Panc1 (cell line): ENCODE data around the gene SGMS2. TPM values are rescaled to one million over a fixed set of nuclear protein-coding genes. Genes with fewer than 3 reads are reported as not detected.

ENCODE experiments used
- ATAC-seq: fragments of 200-7000 bp; cut with Tn5 transposase; 2 replicates; pipeline ENCODE4 v1.9.1; 2020; ENCODE audit warnings: mild to moderate bottlenecking, moderate library complexity
- BruUV-seq: library from RNA; stranded (reverse); fragments of 400-500 nt; replicated peaks from 2 replicates; lab custom pipeline; 2021; lab: Mats Ljungman, UMichigan
- CTCF ChIA-PET: fragments of 300-600 bp; sonication (Branson Sonifier 250); formaldehyde crosslinking; loops from one replicate; lab custom pipeline; 2022; ENCODE audit warnings: antibody characterized with exemption; lab: Charles Lee
- POLR2A ChIA-PET: fragments of 300-600 bp; sonication (Branson Sonifier 250); formaldehyde crosslinking; loops from one replicate; lab custom pipeline; 2022; ENCODE audit warnings: antibody characterized with exemption; lab: Charles Lee
- DNase-seq: peaks from one replicate; pipeline ENCODE4 v3.0.0-alpha.2; 2010; ENCODE audit warnings: low read depth, low spot score
- H3K27ac ChIP-seq: 2 replicates; pipeline ENCODE4 v1.5.1; 2011; ENCODE audit warnings: mild to moderate bottlenecking, low read length, inconsistent platforms
- H3K27me3 ChIP-seq: fragments of 200-500 bp; sonication (Bioruptor generic); 2 replicates; pipeline ENCODE4 v1.6.0; 2014; ENCODE audit warnings: low read length, inconsistent platforms; ENCODE audit not compliant: control insufficient read depth, insufficient read depth
- H3K36me3 ChIP-seq: fragments of 200-500 bp; sonication (Bioruptor generic); 2 replicates; pipeline ENCODE4 v1.5.1; 2014; ENCODE audit warnings: inconsistent platforms, mild to moderate bottlenecking, low read length, moderate library complexity; ENCODE audit not compliant: control insufficient read depth, insufficient read depth
- H3K4me1 ChIP-seq: 2 replicates; pipeline ENCODE4 v1.5.1; 2011; ENCODE audit warnings: inconsistent platforms, mild to moderate bottlenecking, low read length, moderate library complexity; ENCODE audit not compliant: control insufficient read depth, insufficient read depth
- H3K4me3 ChIP-seq, 2 experiments: 2 replicates each; pipeline ENCODE4 v1.5.1; 2011 to 2012; ENCODE audit warnings: low read depth in 2 of 2, low read length in 2 of 2, mild to moderate bottlenecking in 2 of 2, inconsistent platforms in 1 of 2, moderate library complexity in 1 of 2
- H3K9me3 ChIP-seq: fragments of 200-500 bp; sonication (Bioruptor generic); 2 replicates; pipeline ENCODE4 v1.5.1; 2014; ENCODE audit warnings: low read depth, mild to moderate bottlenecking, inconsistent platforms, low read length, moderate library complexity; ENCODE audit not compliant: control insufficient read depth, insufficient read depth
- CTCF ChIP-seq: fragments of 450-650 bp; IDR thresholded peaks from 2 replicates; pipeline ENCODE4 v1.5.1; 2017; ENCODE audit warnings: mild to moderate bottlenecking
- POLR2AphosphoS5 ChIP-seq: IDR thresholded peaks from 2 replicates; pipeline ENCODE4 v1.6.1; 2012; ENCODE audit warnings: mild to moderate bottlenecking, low read depth, low read length, moderate library complexity
- REST ChIP-seq, 2 experiments: IDR thresholded peaks; 2 replicates each; pipeline ENCODE4 v1.6.1; 2011 to 2012; ENCODE audit warnings: low read depth in 2 of 2, control low read depth in 1 of 2, low read length in 1 of 2, mild to moderate bottlenecking in 1 of 2, moderate library complexity in 1 of 2; ENCODE audit not compliant: insufficient read depth in 1 of 2
- SIN3A ChIP-seq: IDR thresholded peaks from 2 replicates; pipeline ENCODE4 v1.6.1; 2012; ENCODE audit warnings: low read depth, mild to moderate bottlenecking, low read length, moderate library complexity, borderline replicate concordance; ENCODE audit not compliant: insufficient read depth
- TCF7L2 ChIP-seq: IDR thresholded peaks from 2 replicates; pipeline ENCODE4 v1.6.1; 2011; ENCODE audit warnings: mild to moderate bottlenecking, low read depth, low read length, inconsistent platforms
- in situ Hi-C: cut with HindIII; loops from 2 replicates; pipeline ENCODE4 v1.10.0; 2016; ENCODE audit warnings: low sequenced_read_pairs, low pct_unique_long_range_greater_than_20kb
- intact Hi-C: fragments of 100-400 bp; cut with micrococcal nuclease; formaldehyde crosslinking; loops from one replicate; pipeline ENCODE4 v1.10.0; 2022; ENCODE audit not compliant: unreplicated experiment
- total RNA-seq: library from RNA; stranded (reverse); gene quantifications from one replicate; pipeline ENCODE4 v1.2.1, GENCODE V29; 2021; ENCODE audit not compliant: unreplicated experiment

Gene SGMS2
- total RNA-seq, 1 experiment from 2014 or later = 15.6 TPM

GRCh38 chr4:107855723-107856122, 31.0 kb downstream of the SGMS2 start:
- DNase-seq (no peak), ATAC-seq (no peak)
- H3K36me3 ChIP-seq = no peaks in the 10 kb centered on the region
- H3K4me1 ChIP-seq = peaks cover 8% of the 10 kb centered on the region; the same call in 1 of the 2 replicates
- H3K27me3 ChIP-seq = no peaks in the 10 kb centered on the region
- intact Hi-C loops (loop anchor here (2.0 kb wide), 1 partner anchor 21 kb away; no protein-coding TSS in a partner anchor), in situ Hi-C loops (no loop called here)
- H3K9me3 ChIP-seq = no peaks in the 10 kb centered on the region
- no peak overlapping the region for H3K4me3 ChIP-seq
- ChIA-PET CTCF (no interaction called here), POLR2A (no interaction called here)
- no peak overlapping the region for H3K27ac ChIP-seq
- TF ChIP-seq TCF7L2 = no peak
- no peak for TF ChIP-seq SIN3A
- no peak for TF ChIP-seq POLR2AphosphoS5
- TF ChIP-seq REST (IDR thresholded peaks at IDR 0.05; ENCODE audit: insufficient read depth in 1 of 2, low read depth in 2 of 2, low read length in 1 of 2) = no peak
- no peak for TF ChIP-seq CTCF
- BruUV-seq = no TSS peak

GRCh38 chr4:107856901-107857300, 32.2 kb downstream of the SGMS2 start:
- no peak overlapping the region for H3K4me3 ChIP-seq
- in situ Hi-C loops = no loop called here
- ATAC-seq = no peak
- POLR2A ChIA-PET = no interaction called here
- no peaks in the 10 kb centered on the region for H3K27me3 ChIP-seq
- H3K27ac ChIP-seq = no peak overlapping the region
- no peak for TF ChIP-seq CTCF
- no peak for TF ChIP-seq TCF7L2
- TF ChIP-seq POLR2AphosphoS5 = no peak
- no peak for TF ChIP-seq SIN3A
- TF ChIP-seq REST (IDR thresholded peaks at IDR 0.05; ENCODE audit: insufficient read depth in 1 of 2, low read depth in 2 of 2, low read length in 1 of 2) = no peak
- H3K4me1 ChIP-seq = peaks cover 8% of the 10 kb centered on the region; the same call in 1 of the 2 replicates
- no TSS peak for BruUV-seq
- intact Hi-C loops = no loop called here
- no peak for DNase-seq
- no peaks in the 10 kb centered on the region for H3K9me3 ChIP-seq
- CTCF ChIA-PET = no interaction called here
- H3K36me3 ChIP-seq = no peaks in the 10 kb centered on the region
